NCI-H146 treated with DMSO at 0.1 percent for 48 hours (cell line): Measurements from ENCODE around the gene MAN2A1.

ENCODE experiments used
- DNase-seq: peaks from one replicate; lab custom pipeline; 2025; ENCODE audit not compliant: unreplicated experiment; lab: John Stamatoyannopoulos, UW

Gene MAN2A1

DNA sequence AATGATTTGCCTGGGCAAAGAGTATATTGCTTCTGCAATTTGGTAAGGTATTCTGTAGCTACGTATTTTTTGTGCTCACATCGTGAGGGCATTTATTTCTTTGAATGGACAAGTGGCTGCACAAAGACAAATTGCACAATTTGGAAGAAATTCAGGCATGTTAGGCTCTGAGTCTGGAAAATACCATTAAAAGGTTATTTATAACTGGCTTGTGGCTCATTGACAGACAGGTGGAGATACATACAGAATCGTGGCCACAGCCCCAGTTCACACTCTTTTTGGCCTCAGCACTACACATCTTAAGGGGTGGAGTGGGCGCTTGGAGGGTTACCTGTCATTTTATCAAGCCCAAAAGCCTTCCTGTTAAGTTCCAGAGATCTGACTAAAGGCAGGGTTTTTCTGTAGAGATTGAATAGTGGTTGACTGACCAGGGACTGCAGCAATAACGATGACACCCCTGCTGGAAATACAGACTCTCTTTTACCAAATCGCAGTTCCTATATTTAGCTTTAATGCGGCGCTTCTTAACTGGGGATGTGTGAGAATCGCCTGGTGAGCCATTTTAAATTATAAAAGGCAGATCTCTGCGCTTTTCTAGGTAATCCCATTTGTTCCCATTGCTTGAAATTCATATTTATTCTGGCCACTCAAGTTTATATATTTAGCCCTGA is 14.7 kb downstream of the MAN2A1 start:
- no peak for DNase-seq

GRCh38 chr5:109705596-109705995 is 15.9 kb downstream of the MAN2A1 start:
- DNase-seq: no peak

DNA sequence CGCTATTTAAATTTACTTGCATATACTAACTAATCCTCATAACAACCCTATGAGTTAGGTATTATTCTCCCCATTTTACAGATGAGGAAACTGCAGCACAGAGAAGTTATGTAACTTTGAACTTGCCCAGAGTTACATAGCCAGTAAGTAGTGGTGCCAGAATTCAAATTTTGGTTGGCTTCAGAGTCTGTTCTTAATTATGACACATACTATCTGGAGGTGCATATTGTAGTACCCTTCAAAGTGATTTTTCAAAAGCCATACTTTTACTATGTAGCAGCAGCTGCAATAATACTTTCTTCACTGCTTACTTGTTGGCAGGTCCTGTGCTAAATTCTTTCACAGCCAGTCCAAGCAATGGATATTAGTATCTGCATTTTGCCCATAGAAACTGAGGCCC is 16.4 kb downstream of the MAN2A1 start:
- DNase-seq: no peak

DNA sequence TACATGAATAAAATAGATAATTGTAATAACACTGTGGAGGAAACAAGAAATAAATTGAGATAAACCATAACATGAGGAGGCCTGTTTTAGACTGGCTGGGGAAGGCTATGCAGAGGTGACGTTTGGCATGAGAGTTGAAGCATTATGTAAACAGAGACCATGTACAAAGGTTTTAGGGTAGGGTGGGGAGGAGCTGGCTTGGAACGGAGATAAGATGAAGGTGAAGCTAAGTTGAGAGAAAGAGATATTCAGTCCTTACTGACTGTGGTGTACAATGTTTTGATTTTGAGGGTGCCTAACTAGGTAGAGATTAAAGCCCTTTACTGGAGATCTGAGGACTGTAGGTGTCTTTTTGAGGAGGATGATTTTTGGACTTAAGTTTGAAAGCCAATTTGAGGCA is 17.8 kb downstream of the MAN2A1 start:
- no peak for DNase-seq

DNA sequence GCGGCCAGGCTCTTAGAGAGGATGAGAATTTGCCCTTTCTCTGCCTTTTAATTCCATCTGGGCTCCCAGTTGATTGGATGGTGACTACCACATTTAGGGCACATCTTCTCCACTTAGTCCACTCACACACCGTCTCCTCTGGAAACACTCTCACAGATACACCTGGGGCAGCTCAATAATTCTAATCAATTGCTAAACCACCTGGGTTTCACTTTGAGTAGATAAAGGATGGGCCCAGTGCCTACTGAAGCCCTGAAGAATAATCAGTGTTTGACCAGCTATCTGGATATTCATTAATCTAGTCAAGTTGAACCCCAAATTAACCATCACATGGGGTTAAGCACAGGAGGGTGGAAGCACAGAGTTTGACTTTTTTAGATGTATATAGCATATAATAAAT is 19.1 kb downstream of the MAN2A1 start:
- no peak for DNase-seq

DNA sequence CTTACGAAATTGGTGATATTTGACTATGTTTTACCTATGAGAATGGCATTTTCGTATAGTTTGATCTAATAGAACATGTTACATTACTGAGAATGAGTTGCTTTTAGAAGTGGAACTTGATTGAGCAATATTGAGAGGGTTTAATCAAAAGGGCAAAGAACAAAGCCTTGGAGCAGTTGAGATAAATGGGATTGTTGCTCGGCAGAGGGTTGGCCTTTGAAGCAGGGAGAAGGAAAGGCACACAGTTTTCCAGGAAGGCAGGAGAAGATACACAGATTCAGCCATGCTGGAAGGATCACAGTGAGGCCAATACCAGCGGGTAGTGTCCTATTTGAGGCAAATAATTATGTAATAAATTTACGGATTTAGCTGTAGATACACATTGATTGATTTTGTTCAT is 19.5 kb downstream of the MAN2A1 start:
- DNase-seq: no peak

- DNase-seq: no peak
Observed at GRCh38 chr5:109711673-109712072, 21.9 kb downstream of the MAN2A1 start.

DNA sequence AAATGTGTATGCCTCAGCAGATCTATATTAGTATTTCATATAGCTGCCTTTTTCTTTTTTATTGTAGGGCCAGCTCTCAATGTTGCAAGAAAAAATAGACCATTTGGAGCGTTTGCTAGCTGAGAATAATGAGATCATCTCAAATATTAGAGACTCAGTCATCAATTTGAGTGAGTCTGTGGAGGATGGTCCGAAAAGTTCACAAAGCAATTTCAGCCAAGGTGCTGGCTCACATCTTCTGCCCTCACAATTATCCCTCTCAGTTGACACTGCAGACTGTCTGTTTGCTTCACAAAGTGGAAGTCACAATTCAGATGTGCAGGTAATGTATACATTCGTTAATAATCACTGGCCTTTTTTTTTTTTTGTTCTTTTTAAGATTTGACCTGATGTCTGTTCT is 23.7 kb downstream of the MAN2A1 start:
- no peak for DNase-seq

DNA sequence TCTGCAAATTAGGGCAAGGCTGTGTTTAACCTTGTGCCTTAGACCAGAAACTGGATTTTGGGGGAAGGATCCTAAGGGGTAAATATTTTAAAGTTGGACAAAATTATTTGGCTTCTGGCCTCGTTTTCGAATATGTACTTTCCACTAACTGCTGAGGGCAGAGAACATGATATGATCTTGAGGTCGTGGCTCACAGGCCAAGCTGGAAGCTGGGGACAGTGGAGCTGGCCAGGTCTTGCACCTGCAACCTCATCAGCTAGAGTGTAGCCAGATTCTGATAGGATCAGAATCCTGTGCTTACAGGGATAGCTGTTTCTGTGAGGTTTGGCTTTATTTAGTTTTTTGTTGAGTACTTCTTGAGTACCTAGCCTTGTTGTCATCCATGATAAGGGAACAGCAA is 24.9 kb downstream of the MAN2A1 start:
- DNase-seq: no peak

DNA sequence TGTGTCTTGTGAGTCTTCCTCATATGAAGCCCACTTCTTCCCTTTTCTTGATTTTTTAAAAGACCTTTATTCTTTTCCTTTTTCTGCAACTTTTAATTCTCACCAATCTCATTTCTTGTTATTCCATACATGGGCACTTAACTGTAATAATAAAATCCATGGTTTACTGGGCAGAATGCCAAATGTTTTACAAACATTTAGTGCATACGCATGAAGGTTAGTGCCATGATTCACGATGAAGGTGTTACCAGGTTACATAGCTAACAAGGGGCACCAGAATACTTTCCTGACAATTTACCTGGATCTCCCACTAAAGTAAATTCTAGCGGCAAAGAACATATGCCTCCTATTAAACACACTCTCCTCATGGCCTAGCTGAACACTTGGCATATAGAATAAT is 28.5 kb downstream of the MAN2A1 start:
- no peak for DNase-seq

DNA sequence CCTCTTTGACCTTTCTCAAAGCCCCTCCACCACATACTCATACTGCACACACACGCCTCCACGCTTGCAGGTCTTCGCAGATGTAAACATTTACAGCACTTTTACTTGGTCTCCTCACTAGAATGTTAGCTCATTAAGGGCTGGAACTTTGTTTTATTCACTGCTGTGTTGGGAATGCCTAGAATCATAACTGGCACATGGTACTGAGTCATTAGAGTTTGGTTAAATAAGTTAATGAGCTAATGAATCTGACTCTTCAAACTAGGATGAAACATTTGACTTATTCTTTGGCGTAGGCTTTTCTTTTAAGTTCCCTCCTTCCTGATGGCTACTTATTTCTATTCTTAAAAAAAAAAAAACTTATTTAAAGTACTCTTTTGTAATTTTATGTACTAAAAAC is 28.9 kb downstream of the MAN2A1 start:
- DNase-seq: no peak

- no peak for DNase-seq
Observed at GRCh38 chr5:109719978-109720377, 30.3 kb downstream of the MAN2A1 start.

DNA sequence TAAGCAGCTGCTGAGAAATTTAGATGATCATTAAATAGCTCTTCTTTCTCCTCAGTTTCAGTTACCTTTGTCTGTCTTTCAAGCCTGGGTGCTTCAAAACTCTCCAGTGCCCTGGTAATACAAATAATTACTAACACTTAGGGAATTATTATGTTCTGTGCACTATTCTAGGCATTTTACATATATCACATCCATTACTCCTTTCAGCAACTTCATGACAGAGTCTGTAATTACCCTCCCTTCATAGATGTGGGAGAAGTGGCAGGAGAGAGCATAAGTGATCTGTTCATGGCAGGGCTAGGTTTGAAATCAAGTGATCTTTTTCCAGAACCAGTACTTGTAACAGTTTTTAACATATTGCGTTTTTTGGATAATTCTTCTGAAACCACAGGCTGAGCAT is 32.0 kb downstream of the MAN2A1 start:
- DNase-seq: no peak

DNA sequence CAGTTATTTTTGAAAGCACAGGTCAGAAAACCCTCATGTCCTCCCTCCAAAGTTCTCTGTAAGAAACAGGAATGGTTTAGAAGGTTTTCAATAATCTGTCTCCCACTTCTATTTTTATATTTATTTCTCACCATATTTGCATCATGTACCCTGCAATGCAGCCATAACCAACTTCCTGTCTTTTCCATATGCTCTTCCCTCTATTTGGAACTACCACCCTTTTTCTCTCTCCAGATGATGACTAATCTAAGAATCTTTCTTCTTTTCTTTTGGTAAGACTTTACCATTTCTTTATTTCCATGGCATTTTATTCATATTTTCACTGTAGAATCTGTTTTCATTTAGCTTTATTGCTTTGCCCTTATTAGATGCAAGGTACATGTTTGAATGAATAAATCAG is 33.9 kb downstream of the MAN2A1 start:
- no peak for DNase-seq

DNA sequence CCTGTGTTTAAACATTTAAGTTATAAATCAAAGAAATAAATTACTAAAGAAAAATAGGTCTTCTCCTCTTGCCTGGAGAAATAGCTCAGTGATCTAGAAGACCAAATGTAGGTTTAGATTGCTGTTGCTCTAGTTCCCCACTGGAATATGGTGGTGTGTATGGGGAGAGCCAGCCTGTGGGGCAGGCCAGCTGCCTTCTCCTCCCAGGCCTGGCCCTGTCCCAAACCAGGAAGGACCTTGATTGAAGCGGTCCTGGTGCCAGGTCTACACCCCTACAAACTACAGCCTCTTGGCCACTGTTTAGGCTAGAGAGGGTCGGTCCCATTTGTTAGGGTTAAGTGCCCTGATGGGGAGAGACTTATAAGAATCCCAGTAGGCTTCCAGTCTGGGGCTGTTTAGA is 35.4 kb downstream of the MAN2A1 start:
- DNase-seq: no peak

DNA sequence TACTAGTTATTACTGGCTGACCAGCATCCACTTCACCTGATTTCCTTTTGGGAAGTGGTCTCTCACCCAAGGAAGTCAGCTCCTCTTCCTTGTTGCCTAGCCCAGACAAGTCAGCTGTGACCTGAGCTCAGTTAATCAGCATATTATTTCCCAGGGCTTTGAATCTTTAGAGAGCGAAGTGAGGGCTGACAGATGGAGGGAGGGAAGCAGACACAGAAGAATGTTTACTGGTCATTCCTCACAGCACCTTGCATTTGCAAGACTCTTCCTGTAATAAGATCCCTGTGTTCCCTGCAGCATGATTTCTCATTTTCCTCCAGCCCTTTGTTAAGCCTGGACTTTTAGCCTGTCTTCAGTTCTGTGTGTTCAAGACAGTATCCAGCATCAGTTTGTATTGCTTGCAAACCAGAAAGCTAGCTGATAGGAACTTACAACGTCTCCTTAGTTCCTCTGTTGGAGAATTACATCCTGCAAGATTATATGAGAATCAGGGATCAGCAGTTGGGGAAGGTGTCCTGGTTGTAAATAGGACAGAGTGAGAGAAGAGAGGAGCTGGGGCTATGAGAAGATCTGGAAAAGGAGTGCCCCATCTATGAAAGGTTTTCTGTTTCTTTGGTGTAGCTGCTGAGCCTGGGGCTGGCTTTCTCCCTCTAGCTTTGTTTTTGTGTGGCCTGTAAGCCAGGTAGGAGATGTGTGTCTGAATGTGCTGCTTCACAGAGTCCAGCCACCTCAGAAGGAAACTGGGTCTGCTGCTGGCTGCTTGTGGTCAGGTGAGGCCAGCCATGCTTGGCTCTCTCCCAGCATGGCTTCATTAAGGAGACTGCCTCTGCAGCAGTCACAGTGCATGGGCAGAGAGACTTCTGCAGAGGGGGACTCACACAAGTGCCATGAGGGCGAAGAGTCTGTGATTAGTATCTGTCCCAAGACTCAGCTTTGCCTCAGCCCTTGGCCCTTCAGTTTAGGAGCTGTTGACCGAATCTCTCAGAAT is 50.3 kb downstream of the MAN2A1 start:
- DNase-seq: no peak

- DNase-seq: no peak
Observed at GRCh38 chr5:109740966-109741365, 51.2 kb downstream of the MAN2A1 start.

DNA sequence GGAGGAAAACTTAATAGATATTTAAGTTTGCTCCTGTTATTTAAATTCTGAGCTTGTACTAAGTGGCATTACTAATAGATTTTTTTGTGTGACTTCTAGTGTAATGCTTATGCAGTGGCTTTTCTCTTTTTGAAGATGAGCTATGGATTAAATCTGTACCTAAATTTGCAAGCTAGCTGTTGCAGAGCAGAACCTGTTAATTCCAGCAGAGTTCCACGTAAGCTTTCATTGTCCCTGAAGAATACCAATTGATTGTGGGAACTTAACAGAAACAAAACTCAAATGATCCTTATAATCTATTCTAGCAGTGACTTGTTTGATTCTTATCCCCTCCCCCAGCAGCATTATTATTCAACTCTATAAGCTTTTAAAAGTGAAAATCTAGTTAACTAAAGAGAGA is 51.7 kb downstream of the MAN2A1 start:
- no peak for DNase-seq

- DNase-seq: no peak
Observed at GRCh38 chr5:109743041-109743531, 53.4 kb downstream of the MAN2A1 start.

- no peak for DNase-seq
Observed at GRCh38 chr5:109743770-109744212, 54.1 kb downstream of the MAN2A1 start.

GRCh38 chr5:109744261-109744660 is 54.5 kb downstream of the MAN2A1 start:
- no peak for DNase-seq

DNA sequence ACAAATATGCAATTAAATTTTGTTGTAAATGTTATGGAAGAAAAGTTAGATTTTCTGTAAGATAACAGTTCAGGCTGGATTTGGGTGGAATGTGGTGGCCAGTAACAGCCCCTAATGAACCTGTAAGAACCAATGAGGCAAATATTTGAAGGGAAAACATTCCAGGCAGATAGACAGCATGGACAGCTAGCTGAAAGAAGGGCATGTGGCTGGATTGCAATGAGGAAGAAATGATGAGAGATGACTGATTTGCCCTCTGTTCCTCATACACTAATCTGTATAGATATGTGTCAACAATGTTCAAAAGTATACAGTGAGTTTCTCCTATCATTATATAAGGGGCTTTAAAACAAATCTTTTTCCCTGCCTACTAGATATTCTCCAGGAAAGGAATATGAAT is 58.8 kb downstream of the MAN2A1 start:
- no peak for DNase-seq
